GM23338 (cell line): Measurements from ENCODE around the gene SV2C.
"Not testable (repeated sequence)": the region's sequence is repeated elsewhere in the genome, so short reads cannot be mapped to it uniquely, and the experiment has no call there.

Experiments used
- CREB1 ChIP-seq: fragments of 250-450 bp; sonication (Bioruptor Pico); IDR thresholded peaks from 2 replicates; pipeline ENCODE4 v1.5.0; 2020; ENCODE audit warnings: low read depth, mild to moderate bottlenecking, moderate library complexity
- CTCF ChIP-seq, 2 experiments: fragments of 200-600 bp in 1 of 2; sonication (generic) in 1 of 2; conservative IDR thresholded peaks; 2 replicates each; pipeline versions ENCODE4 v1.5.1 to v1.6.1; 2016 to 2017; ENCODE audit warnings: antibody characterized with exemption in 2 of 2, low read depth in 2 of 2, mild to moderate bottlenecking in 2 of 2, moderate library complexity in 1 of 2
- ETS1 ChIP-seq: IDR thresholded peaks from 2 replicates; pipeline ENCODE4 v1.6.1; 2016; ENCODE audit warnings: antibody characterized with exemption
- EZH2 ChIP-seq: fragments of 200-600 bp; sonication (generic); IDR thresholded peaks from one replicate; pipeline ENCODE4 v1.8.0; 2017; ENCODE audit warnings: antibody characterized with exemption, mild to moderate bottlenecking, low read depth; ENCODE audit not compliant: unreplicated experiment
- EZH2phosphoT487 ChIP-seq: fragments of 200-600 bp; sonication (generic); IDR thresholded peaks from one replicate; pipeline ENCODE4 v1.8.1; 2018; ENCODE audit warnings: antibody characterized with exemption; ENCODE audit not compliant: unreplicated experiment
- JUNB ChIP-seq: IDR thresholded peaks from one replicate; pipeline ENCODE4 v1.6.1; 2016; ENCODE audit warnings: antibody characterized with exemption; ENCODE audit not compliant: unreplicated experiment
- NANOG ChIP-seq: IDR thresholded peaks from 2 replicates; pipeline ENCODE4 v1.6.1; 2016; ENCODE audit warnings: antibody characterized with exemption, borderline replicate concordance
- POLR2AphosphoS5 ChIP-seq: IDR thresholded peaks from 2 replicates; pipeline ENCODE4 v1.6.1; 2016; ENCODE audit warnings: antibody characterized with exemption, low read depth
- REST ChIP-seq: IDR thresholded peaks from one replicate; pipeline ENCODE4 v1.6.1; 2018; ENCODE audit warnings: antibody characterized with exemption; ENCODE audit not compliant: unreplicated experiment
- ZNF114 ChIP-seq: fragments of 250-450 bp; sonication (Bioruptor Pico); IDR thresholded peaks from 2 replicates; pipeline ENCODE4 v1.5.0; 2020; ENCODE audit warnings: mild to moderate bottlenecking, moderate library complexity
- ZNF331 ChIP-seq: fragments of 250-450 bp; sonication (Bioruptor Pico); IDR thresholded peaks from 2 replicates; pipeline ENCODE4 v1.5.0; 2020; ENCODE audit warnings: low read depth, mild to moderate bottlenecking, moderate library complexity
- ZNF462 ChIP-seq: fragments of 250-450 bp; sonication (Bioruptor Pico); IDR thresholded peaks from 2 replicates; pipeline ENCODE4 v1.5.0; 2020; ENCODE audit warnings: mild to moderate bottlenecking, moderate library complexity

- not testable (repeated sequence) for TF ChIP-seq CTCF (conservative IDR thresholded peaks at IDR 0.05; ENCODE audit: low read depth in 2 of 2); REST; ZNF114 (CRISPR knock-in tag); JUNB; EZH2; ZNF462; POLR2AphosphoS5; CREB1 (CRISPR knock-in tag); EZH2phosphoT487; NANOG; ZNF331 (CRISPR knock-in tag); ETS1
Observed at GRCh38 chr5:76242155-76242554, 159.0 kb downstream of the SV2C start.
